K562 (cell line): ENCODE data around the gene PELI1. TPM values are rescaled to one million over a fixed set of nuclear protein-coding genes. Genes with fewer than 3 reads are reported as not detected.

ENCODE experiments used
- BCOR ChIP-seq: fragments of 450-650 bp; IDR thresholded peaks from 2 replicates; pipeline ENCODE4 v1.6.1; 2016
- CREBBP ChIP-seq: IDR thresholded peaks from one replicate; pipeline ENCODE4 v1.6.1; 2012; ENCODE audit warnings: low read depth, mild to moderate bottlenecking, control low read depth, inconsistent platforms, low read length
- FOXM1 ChIP-seq, 2 experiments: fragments of 450-650 bp in 1 of 2; sonication (generic) in 1 of 2; formaldehyde crosslinking in 1 of 2; IDR thresholded peaks; 2 replicates each; pipeline versions ENCODE4 v1.6.1 to v1.9.0; 2017 to 2022; ENCODE audit warnings: low read depth in 2 of 2, mild to moderate bottlenecking in 2 of 2, missing genetic modification reagents in 1 of 2, moderate library complexity in 1 of 2
- GATAD2B ChIP-seq: fragments of 450-650 bp; IDR thresholded peaks from 2 replicates; pipeline ENCODE4 v1.6.1; 2017; ENCODE audit warnings: mild to moderate bottlenecking, borderline replicate concordance
- HDGF ChIP-seq: fragments of 450-650 bp; IDR thresholded peaks from 2 replicates; pipeline ENCODE4 v1.6.1; 2016
- HEY1 ChIP-seq: fragments of 250-450 bp; sonication (Bioruptor Pico); IDR thresholded peaks from 2 replicates; pipeline ENCODE4 v1.5.0; 2020; ENCODE audit warnings: mild to moderate bottlenecking, moderate library complexity, borderline replicate concordance
- HNRNPH1 ChIP-seq: fragments of 200-400 bp; formaldehyde crosslinking; optimal IDR thresholded peaks from 2 replicates; pipeline ENCODE3; 2017; ENCODE audit warnings: low read depth, mild to moderate bottlenecking, low read length, moderate library complexity
- MCM2 ChIP-seq: fragments of 450-650 bp; IDR thresholded peaks from 2 replicates; pipeline ENCODE4 v1.6.1; 2017; ENCODE audit warnings: low read depth, mild to moderate bottlenecking
- MLX ChIP-seq, 2 experiments: fragments of 450-650 bp in 1 of 2; sonication (generic) in 1 of 2; formaldehyde crosslinking; conservative IDR thresholded peaks; 2 replicates each; pipeline versions ENCODE4 v1.4.0 to v1.8.1; 2020 to 2022; ENCODE audit warnings: mild to moderate bottlenecking in 1 of 2, missing genetic modification reagents in 1 of 2
- NR4A1 ChIP-seq, 2 experiments: fragments of 250-450 bp in 1 of 2; fragments of 450-650 bp in 1 of 2; sonication (Bioruptor Pico) in 1 of 2; IDR thresholded peaks; 2 replicates each; pipeline versions ENCODE4 v1.4.0 to v1.6.1; 2016 to 2020; ENCODE audit warnings: mild to moderate bottlenecking in 2 of 2, missing compliant biosample characterization in 1 of 2, missing genetic modification characterization in 1 of 2, moderate library complexity in 1 of 2
- NRF1 ChIP-seq, 2 experiments: fragments of 450-650 bp; IDR thresholded peaks in 1 of 2; conservative IDR thresholded peaks in 1 of 2; 2 replicates each; pipeline ENCODE4 v1.6.1; 2014; ENCODE audit warnings: mild to moderate bottlenecking in 2 of 2
- POLR2H ChIP-seq: IDR thresholded peaks from 2 replicates; pipeline ENCODE4 v1.6.1; 2016; ENCODE audit warnings: missing genetic modification characterization, low read depth, mild to moderate bottlenecking, control low read depth, missing compliant biosample characterization, moderate library complexity
- RBM39 ChIP-seq: fragments of 200-400 bp; formaldehyde crosslinking; optimal IDR thresholded peaks from 2 replicates; pipeline ENCODE3; 2018; ENCODE audit warnings: low read depth, low read length
- SMARCA5 ChIP-seq: fragments of 450-650 bp; IDR thresholded peaks from 2 replicates; pipeline ENCODE4 v1.6.1; 2016
- SNIP1 ChIP-seq: fragments of 450-650 bp; IDR thresholded peaks from 2 replicates; pipeline ENCODE4 v1.7.1; 2017; ENCODE audit warnings: low read depth, mild to moderate bottlenecking
- SRSF9 ChIP-seq: fragments of 200-400 bp; formaldehyde crosslinking; IDR thresholded peaks from 2 replicates; pipeline ENCODE4 v1.6.1; 2017; ENCODE audit warnings: low read depth, low read length, borderline replicate concordance
- STAT5B ChIP-seq: fragments of 250-450 bp; sonication (Bioruptor Pico); IDR thresholded peaks from 2 replicates; pipeline ENCODE4 v1.8.0; 2021; ENCODE audit warnings: mild to moderate bottlenecking, inconsistent platforms
- TEAD1 ChIP-seq, 2 experiments: fragments of 450-650 bp in 1 of 2; sonication (generic) in 1 of 2; formaldehyde crosslinking; IDR thresholded peaks; 2 replicates each; pipeline versions ENCODE4 v1.4.0 to v1.8.0; 2020 to 2022; ENCODE audit warnings: mild to moderate bottlenecking in 2 of 2, missing genetic modification reagents in 1 of 2
- ZBTB1 ChIP-seq: sonication (generic); formaldehyde crosslinking; IDR thresholded peaks from 2 replicates; pipeline ENCODE4 v1.8.1; 2023; ENCODE audit warnings: missing genetic modification reagents, low read depth, mild to moderate bottlenecking, borderline replicate concordance
- ZBTB26 ChIP-seq: fragments of 450-650 bp; formaldehyde crosslinking; IDR thresholded peaks from 2 replicates; pipeline ENCODE4 v1.4.0; 2022; ENCODE audit warnings: missing genetic modification characterization
- ZC3H11A ChIP-seq: IDR thresholded peaks from 2 replicates; pipeline ENCODE4 v1.6.1; 2012; ENCODE audit warnings: low read depth, low read length, improper control_type of control experiment
- ZKSCAN1 ChIP-seq: fragments of 150-350 bp; IDR thresholded peaks from 2 replicates; pipeline ENCODE4 v1.6.1; 2016; ENCODE audit warnings: low read depth, low read length
- ZNF212 ChIP-seq: fragments of 450-650 bp; formaldehyde crosslinking; IDR thresholded peaks from 2 replicates; pipeline ENCODE4 v1.4.0; 2020; ENCODE audit warnings: mild to moderate bottlenecking
- polyA plus RNA-seq, 8 experiments: library from polyadenylated mRNA; depleted of rRNA in 4 of 8; stranded (reverse) in 5 of 8; unstranded in 3 of 8; fragments of >200 nt; fragmentation: Nextera tagmentation in 2 of 8; fragmentation: Illumina TruSeq in 1 of 8; extraction: Ambion mirVana in 2 of 8; extraction: Trizol in 1 of 8; gene quantifications; 2 replicates each; pipeline versions ENCODE4 v1.2.1 to v1.2.3, GENCODE V29; 2011 to 2014; ENCODE audit warnings: inconsistent platforms in 1 of 8, missing spikeins in 1 of 8
- total RNA-seq, 7 experiments: library from RNA; depleted of rRNA in 6 of 7; stranded (reverse); fragments of >200 nt in 6 of 7; fragmentation: Illumina TruSeq in 2 of 7; extraction: Trizol in 2 of 7; gene quantifications; 2 replicates each; pipeline versions ENCODE4 v1.2.1 to v1.2.3, GENCODE V29; 2011 to 2021; ENCODE audit warnings: low replicate concordance in 1 of 7
- TF ChIP-seq, protein P1 (sequence below): sonication (generic); formaldehyde crosslinking; IDR thresholded peaks from 2 replicates; pipeline ENCODE4 v1.8.0; 2022; ENCODE audit warnings: mild to moderate bottlenecking, missing genetic modification reagents
- TF ChIP-seq, protein P2 (sequence below): fragments of 450-650 bp; formaldehyde crosslinking; IDR thresholded peaks from 2 replicates; pipeline ENCODE4 v1.4.0; 2020; ENCODE audit warnings: mild to moderate bottlenecking, moderate library complexity

PELI1 gene
- total and polyA plus RNA-seq, 9 of the 15 experiments (the other 6 are each of a cell fraction or from before 2014, with no cell fraction given), result 3.3 to 19.2 (median 12.5) TPM

GRCh38 chr2:64144057-64145013 lies at the start of gene PELI1 (continued):
- TF ChIP-seq, protein P1, sequence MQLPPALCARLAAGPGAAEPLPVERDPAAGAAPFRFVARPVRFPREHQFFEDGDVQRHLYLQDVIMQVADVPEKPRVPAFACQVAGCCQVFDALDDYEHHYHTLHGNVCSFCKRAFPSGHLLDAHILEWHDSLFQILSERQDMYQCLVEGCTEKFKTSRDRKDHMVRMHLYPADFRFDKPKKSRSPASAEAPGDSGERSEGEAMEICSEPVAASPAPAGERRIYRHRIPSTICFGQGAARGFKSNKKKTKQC (CRISPR knock-in tag), result 0 out of 2 replicates have a peak, but pooled peaks have one; percentile 48
- TF ChIP-seq MCM2, result no peak
- TF ChIP-seq ZBTB26 (CRISPR knock-in tag), result no peak
- TF ChIP-seq SRSF9, result no peak
- peak; percentile 76; the same call in 1 of the 2 replicates for TF ChIP-seq ZBTB1 (CRISPR knock-in tag)
- TF ChIP-seq HEY1 (CRISPR knock-in tag), result no peak
- no peak; the same call in 1 of the 2 replicates for TF ChIP-seq GATAD2B
- TF ChIP-seq ZNF212, result no peak
- TF ChIP-seq SNIP1, result no peak
- TF ChIP-seq MLX (CRISPR knock-in tag; conservative IDR thresholded peaks at IDR 0.05), result no peak
- TF ChIP-seq ZC3H11A, result no peak
- TF ChIP-seq RBM39, result no peak
- peak; percentile 67 for TF ChIP-seq BCOR
- TF ChIP-seq FOXM1 (IDR thresholded peaks at IDR 0.05; ENCODE audit: low read depth), result no peak
- TF ChIP-seq FOXM1 (CRISPR knock-in tag; IDR thresholded peaks at IDR 0.05; ENCODE audit: low read depth), result 0 out of 2 replicates have a peak, but pooled peaks have one; percentile 42
- no peak for TF ChIP-seq SMARCA5
- no peak for TF ChIP-seq NR4A1 (CRISPR knock-in tag; IDR thresholded peaks at IDR 0.05)
- no peak for TF ChIP-seq NR4A1 (tag; IDR thresholded peaks at IDR 0.05)
- TF ChIP-seq CREBBP, result no peak
- TF ChIP-seq HNRNPH1, result no peak
- peak; percentile 85 for TF ChIP-seq POLR2H (tag)
- TF ChIP-seq ZKSCAN1, result no peak
- TF ChIP-seq TEAD1 (CRISPR knock-in tag; IDR thresholded peaks at IDR 0.05), result peak in 1 of 2 experiments; percentile 66; a peak in 1 of 4 replicates
- TF ChIP-seq HDGF, result no peak
- peak; percentile 96 to 97 for TF ChIP-seq NRF1 (conservative IDR thresholded peaks at IDR 0.05 in 1 of 2, IDR thresholded peaks at IDR 0.05 in 1 of 2)
- TF ChIP-seq STAT5B (CRISPR knock-in tag), result no peak
- TF ChIP-seq, protein P2, sequence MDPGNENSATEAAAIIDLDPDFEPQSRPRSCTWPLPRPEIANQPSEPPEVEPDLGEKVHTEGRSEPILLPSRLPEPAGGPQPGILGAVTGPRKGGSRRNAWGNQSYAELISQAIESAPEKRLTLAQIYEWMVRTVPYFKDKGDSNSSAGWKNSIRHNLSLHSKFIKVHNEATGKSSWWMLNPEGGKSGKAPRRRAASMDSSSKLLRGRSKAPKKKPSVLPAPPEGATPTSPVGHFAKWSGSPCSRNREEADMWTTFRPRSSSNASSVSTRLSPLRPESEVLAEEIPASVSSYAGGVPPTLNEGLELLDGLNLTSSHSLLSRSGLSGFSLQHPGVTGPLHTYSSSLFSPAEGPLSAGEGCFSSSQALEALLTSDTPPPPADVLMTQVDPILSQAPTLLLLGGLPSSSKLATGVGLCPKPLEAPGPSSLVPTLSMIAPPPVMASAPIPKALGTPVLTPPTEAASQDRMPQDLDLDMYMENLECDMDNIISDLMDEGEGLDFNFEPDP (CRISPR knock-in tag), result no peak
